ENCODE measurements around the gene ZNF836.

Gene ZNF836

DNA sequence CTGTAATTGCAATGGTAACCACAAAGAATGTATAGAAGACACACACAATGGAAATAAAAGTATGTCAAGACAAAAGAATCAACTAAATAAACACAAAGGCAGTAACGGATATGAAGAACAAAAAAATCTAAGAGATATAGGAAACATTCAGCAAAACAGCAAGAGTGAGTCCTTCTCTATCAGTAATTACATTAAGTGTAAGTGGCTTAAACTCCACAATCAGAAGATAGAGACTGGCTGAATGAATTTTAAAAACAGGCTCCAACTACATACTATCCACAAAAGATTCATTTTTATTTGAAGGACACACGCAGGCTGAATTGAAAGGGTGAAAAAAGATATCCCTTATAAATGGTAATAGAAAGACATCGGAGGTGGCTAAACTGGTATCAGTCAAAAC, 51.1 kb downstream of the ZNF836 start:
- Histone ChIP-seq H3K27ac (no peak overlapping the region), H3K79me2 (ENCODE audit: insufficient read depth, low read depth) (no peaks in the 10 kb centered on the region), H3K4me1 (ENCODE audit: low read depth, poor library complexity, severe bottlenecking) (no peaks in the 10 kb centered on the region), H3K27me3 (ENCODE audit: insufficient read depth, low read depth) (no peaks in the 10 kb centered on the region), H3K4me3 (IDR thresholded peaks at IDR 0.05; ENCODE audit: insufficient read depth, low read depth, low read length) (no peak overlapping the region), H3K9ac (no peak overlapping the region), H2AFZ (ENCODE audit: low read depth) (no peak overlapping the region), H3K36me3 (ENCODE audit: insufficient read depth) (peaks cover 2% of the 10 kb centered on the region), H4K20me1 (ENCODE audit: insufficient read depth) (no peaks in the 10 kb centered on the region), H3K4me2 (no peak overlapping the region)
- TF ChIP-seq, protein P1, sequence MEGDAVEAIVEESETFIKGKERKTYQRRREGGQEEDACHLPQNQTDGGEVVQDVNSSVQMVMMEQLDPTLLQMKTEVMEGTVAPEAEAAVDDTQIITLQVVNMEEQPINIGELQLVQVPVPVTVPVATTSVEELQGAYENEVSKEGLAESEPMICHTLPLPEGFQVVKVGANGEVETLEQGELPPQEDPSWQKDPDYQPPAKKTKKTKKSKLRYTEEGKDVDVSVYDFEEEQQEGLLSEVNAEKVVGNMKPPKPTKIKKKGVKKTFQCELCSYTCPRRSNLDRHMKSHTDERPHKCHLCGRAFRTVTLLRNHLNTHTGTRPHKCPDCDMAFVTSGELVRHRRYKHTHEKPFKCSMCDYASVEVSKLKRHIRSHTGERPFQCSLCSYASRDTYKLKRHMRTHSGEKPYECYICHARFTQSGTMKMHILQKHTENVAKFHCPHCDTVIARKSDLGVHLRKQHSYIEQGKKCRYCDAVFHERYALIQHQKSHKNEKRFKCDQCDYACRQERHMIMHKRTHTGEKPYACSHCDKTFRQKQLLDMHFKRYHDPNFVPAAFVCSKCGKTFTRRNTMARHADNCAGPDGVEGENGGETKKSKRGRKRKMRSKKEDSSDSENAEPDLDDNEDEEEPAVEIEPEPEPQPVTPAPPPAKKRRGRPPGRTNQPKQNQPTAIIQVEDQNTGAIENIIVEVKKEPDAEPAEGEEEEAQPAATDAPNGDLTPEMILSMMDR (conservative IDR thresholded peaks at IDR 0.05; ENCODE audit: low read depth, low read length) = no peak

DNA sequence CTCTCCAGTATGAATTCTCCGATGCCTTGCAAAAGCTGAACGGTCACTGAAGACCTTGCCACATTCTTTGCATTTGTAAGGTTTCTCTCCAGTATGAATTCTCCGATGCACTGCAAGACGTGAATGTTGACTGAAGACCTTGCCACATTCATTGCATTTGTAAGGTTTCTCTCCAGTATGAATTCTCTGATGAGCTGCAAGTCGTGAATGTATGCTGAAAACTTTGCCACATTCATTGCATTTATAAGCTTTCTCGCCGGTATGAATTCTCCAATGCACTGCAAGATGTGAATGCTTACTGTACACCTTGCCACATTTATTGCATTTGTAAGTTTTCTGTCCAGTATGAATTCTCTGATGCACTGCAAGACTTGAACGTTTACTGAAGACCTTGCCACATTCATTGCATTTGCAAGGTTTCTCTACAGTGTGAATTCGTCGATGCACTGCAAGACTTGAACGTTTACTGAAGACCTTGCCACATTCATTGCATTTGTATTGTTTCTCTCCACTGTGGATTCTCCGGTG, 55.8 kb downstream of the ZNF836 start:
- Histone ChIP-seq H3K4me3 (IDR thresholded peaks at IDR 0.05; ENCODE audit: insufficient read depth, low read depth, low read length) (no peak overlapping the region), H3K36me3 (ENCODE audit: insufficient read depth) (peaks cover 2% of the 10 kb centered on the region), H2AFZ (ENCODE audit: low read depth) (no peak overlapping the region), H3K4me1 (ENCODE audit: low read depth, poor library complexity, severe bottlenecking) (no peaks in the 10 kb centered on the region), H3K27me3 (ENCODE audit: insufficient read depth, low read depth) (no peaks in the 10 kb centered on the region), H3K27ac (no peak overlapping the region), H3K79me2 (ENCODE audit: insufficient read depth, low read depth) (no peaks in the 10 kb centered on the region), H3K4me2 (no peak overlapping the region), H4K20me1 (ENCODE audit: insufficient read depth) (no peaks in the 10 kb centered on the region), H3K9ac (no peak overlapping the region)
- TF ChIP-seq, protein P1 (conservative IDR thresholded peaks at IDR 0.05; ENCODE audit: low read depth, low read length) = no peak

DNA sequence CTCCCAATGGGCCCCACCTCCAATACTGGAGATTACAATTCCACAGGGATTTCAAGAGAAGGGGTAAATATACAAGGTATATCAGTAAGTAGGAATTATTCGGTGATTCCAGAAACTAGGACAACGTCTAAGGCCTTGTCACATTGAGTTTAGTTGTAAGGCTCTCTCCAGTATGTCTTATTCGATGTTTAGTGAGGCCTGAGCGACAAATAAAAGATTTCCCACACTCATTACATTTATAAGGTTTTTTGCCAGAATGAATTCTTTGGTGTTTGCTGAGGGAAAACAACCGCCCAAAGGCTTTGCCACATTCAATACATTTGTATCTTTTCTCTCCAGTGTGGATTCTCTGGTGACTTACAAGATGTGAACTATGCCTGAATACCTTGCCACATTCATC, 56.7 kb downstream of the ZNF836 start:
- H3K9ac ChIP-seq = no peak overlapping the region
- peaks cover 2% of the 10 kb centered on the region for H3K36me3 ChIP-seq (ENCODE audit: insufficient read depth)
- no peaks in the 10 kb centered on the region for H3K27me3 ChIP-seq (ENCODE audit: insufficient read depth, low read depth)
- TF ChIP-seq, protein P1 (conservative IDR thresholded peaks at IDR 0.05; ENCODE audit: low read depth, low read length) = no peak
- H4K20me1 ChIP-seq (ENCODE audit: insufficient read depth) = no peaks in the 10 kb centered on the region
- H2AFZ ChIP-seq (ENCODE audit: low read depth) = no peak overlapping the region
- H3K4me3 ChIP-seq (IDR thresholded peaks at IDR 0.05; ENCODE audit: insufficient read depth, low read depth, low read length) = no peak overlapping the region
- no peak overlapping the region for H3K27ac ChIP-seq
- no peaks in the 10 kb centered on the region for H3K4me1 ChIP-seq (ENCODE audit: low read depth, poor library complexity, severe bottlenecking)
- H3K4me2 ChIP-seq = no peak overlapping the region
- no peaks in the 10 kb centered on the region for H3K79me2 ChIP-seq (ENCODE audit: insufficient read depth, low read depth)

DNA sequence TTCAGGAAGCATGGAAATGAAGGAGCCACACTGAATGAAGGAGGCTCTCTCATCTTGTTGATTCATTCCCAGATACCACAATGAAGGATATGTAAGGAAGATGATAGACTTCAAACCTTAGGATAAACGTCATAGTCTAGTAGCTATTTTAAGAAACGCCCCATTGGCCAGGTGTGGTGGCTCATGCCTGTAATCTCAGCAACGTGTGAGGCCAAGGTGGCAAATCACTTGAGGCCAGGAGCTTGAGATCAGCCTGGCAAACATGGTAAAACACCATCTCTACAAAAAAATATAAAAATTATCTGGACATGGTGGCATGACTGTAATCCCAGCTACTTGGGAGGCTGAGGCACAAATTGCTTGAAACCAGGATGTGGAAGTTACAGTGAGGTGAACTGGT, 58.8 kb downstream of the ZNF836 start:
- no peaks in the 10 kb centered on the region for H3K4me1 ChIP-seq (ENCODE audit: low read depth, poor library complexity, severe bottlenecking)
- no peaks in the 10 kb centered on the region for H3K27me3 ChIP-seq (ENCODE audit: insufficient read depth, low read depth)
- TF ChIP-seq, protein P1 (conservative IDR thresholded peaks at IDR 0.05; ENCODE audit: low read depth, low read length) = no peak
- peaks cover 2% of the 10 kb centered on the region; the same call in 1 of the 2 replicates for H3K36me3 ChIP-seq (ENCODE audit: insufficient read depth)
- no peak overlapping the region for H2AFZ ChIP-seq (ENCODE audit: low read depth)
- H3K4me3 ChIP-seq (IDR thresholded peaks at IDR 0.05; ENCODE audit: insufficient read depth, low read depth, low read length) = no peak overlapping the region
- H3K9ac ChIP-seq = no peak overlapping the region
- no peak overlapping the region for H3K4me2 ChIP-seq
- no peaks in the 10 kb centered on the region for H3K79me2 ChIP-seq (ENCODE audit: insufficient read depth, low read depth)
- H4K20me1 ChIP-seq (ENCODE audit: insufficient read depth) = no peaks in the 10 kb centered on the region
- no peak overlapping the region for H3K27ac ChIP-seq
